Measurements from ENCODE around the gene SULT1A2.
A peak's percentile ranks its signal among the peaks of the same experiment; 100 is the strongest.
"Not testable (repeated sequence)": the region's sequence is repeated elsewhere in the genome, so short reads cannot be mapped to it uniquely, and the experiment has no call there.

The SULT1A2 gene

GRCh38 chr16:28567292-28567691 lies 29.6 kb downstream of the SULT1A2 start:
- Histone ChIP-seq H3K36me3 (ENCODE audit: control insufficient read depth, insufficient read depth, low read length) (no peaks in the 10 kb centered on the region), H3K4me1 (ENCODE audit: control insufficient read depth, insufficient read depth, low read length) (no peaks in the 10 kb centered on the region), H3K9ac (ENCODE audit: low read depth, low read length) (no peak overlapping the region), H3K27me3 (ENCODE audit: control insufficient read depth, insufficient read depth, low read length) (no peaks in the 10 kb centered on the region), H3K4me3 (ENCODE audit: low read depth, low read length) (no peak overlapping the region), H3K9me3 (ENCODE audit: control insufficient read depth, insufficient read depth, low read length) (peaks cover 9% of the 10 kb centered on the region), H3K27ac (ENCODE audit: low read depth, low read length) (no peak overlapping the region)

- H3K4me3 ChIP-seq (ENCODE audit: low read depth, low read length); H3K27me3 ChIP-seq (ENCODE audit: control insufficient read depth, insufficient read depth, low read length); H3K9me3 ChIP-seq (ENCODE audit: control insufficient read depth, insufficient read depth, low read length); H3K36me3 ChIP-seq (ENCODE audit: control insufficient read depth, insufficient read depth, low read length); H3K27ac ChIP-seq (ENCODE audit: low read depth, low read length); H3K4me1 ChIP-seq (ENCODE audit: control insufficient read depth, insufficient read depth, low read length); H3K9ac ChIP-seq (ENCODE audit: low read depth, low read length): not testable (repeated sequence)
Measured at GRCh38 chr16:28566233-28566925, 30.5 kb downstream of the SULT1A2 start.

DNA sequence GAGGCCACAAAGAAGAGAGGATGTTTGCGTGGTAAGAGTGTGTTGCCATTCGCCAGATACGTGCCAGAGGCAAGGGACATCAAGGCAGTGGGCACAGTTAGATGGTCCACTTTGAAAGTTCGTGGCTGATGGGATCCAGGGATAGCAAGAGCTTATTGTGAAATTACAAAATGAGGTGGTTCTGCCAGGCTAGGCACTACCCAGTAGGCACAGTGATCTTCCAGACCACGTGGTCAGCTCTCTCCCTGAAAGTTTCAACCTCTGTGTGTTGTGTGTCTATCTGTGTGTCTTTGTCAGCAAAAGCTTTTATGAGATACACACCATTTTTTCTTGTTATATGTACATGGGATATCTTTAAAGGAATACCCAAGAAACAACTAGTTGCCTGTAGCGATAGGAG lies 33.6 kb downstream of the SULT1A2 start:
- Histone ChIP-seq H3K4me1 (ENCODE audit: control insufficient read depth, insufficient read depth, low read length) (no peaks in the 10 kb centered on the region), H3K9ac (ENCODE audit: low read depth, low read length) (no peak overlapping the region), H3K36me3 (ENCODE audit: control insufficient read depth, insufficient read depth, low read length) (peaks cover 5% of the 10 kb centered on the region; the same call in 1 of the 2 replicates), H3K9me3 (ENCODE audit: control insufficient read depth, insufficient read depth, low read length) (peaks cover 9% of the 10 kb centered on the region), H3K27me3 (ENCODE audit: control insufficient read depth, insufficient read depth, low read length) (no peaks in the 10 kb centered on the region), H3K4me3 (ENCODE audit: low read depth, low read length) (no peak overlapping the region), H3K27ac (ENCODE audit: low read depth, low read length) (no peak overlapping the region)

- no peak overlapping the region for H3K9ac ChIP-seq (ENCODE audit: low read depth, low read length)
- no peak overlapping the region for H3K27ac ChIP-seq (ENCODE audit: low read depth, low read length)
- peaks cover 3% of the 10 kb centered on the region for H3K9me3 ChIP-seq (ENCODE audit: control insufficient read depth, insufficient read depth, low read length)
- H3K4me3 ChIP-seq (ENCODE audit: low read depth, low read length), result no peak overlapping the region
- no peaks in the 10 kb centered on the region for H3K27me3 ChIP-seq (ENCODE audit: control insufficient read depth, insufficient read depth, low read length)
- H3K4me1 ChIP-seq (ENCODE audit: control insufficient read depth, insufficient read depth, low read length), result no peaks in the 10 kb centered on the region
- H3K36me3 ChIP-seq (ENCODE audit: control insufficient read depth, insufficient read depth, low read length), result peaks cover 5% of the 10 kb centered on the region; the same call in 1 of the 2 replicates
Measured at GRCh38 chr16:28562199-28562598, 34.7 kb downstream of the SULT1A2 start.

- Histone ChIP-seq H3K27me3 (ENCODE audit: control insufficient read depth, insufficient read depth, low read length) (no peaks in the 10 kb centered on the region), H3K9me3 (ENCODE audit: control insufficient read depth, insufficient read depth, low read length) (no peaks in the 10 kb centered on the region), H3K36me3 (ENCODE audit: control insufficient read depth, insufficient read depth, low read length) (peaks cover 5% of the 10 kb centered on the region; the same call in 1 of the 2 replicates), H3K27ac (ENCODE audit: low read depth, low read length) (no peak overlapping the region), H3K4me3 (ENCODE audit: low read depth, low read length) (no peak overlapping the region), H3K9ac (ENCODE audit: low read depth, low read length) (no peak overlapping the region), H3K4me1 (ENCODE audit: control insufficient read depth, insufficient read depth, low read length) (no peaks in the 10 kb centered on the region)
Measured at GRCh38 chr16:28561557-28562187, 35.2 kb downstream of the SULT1A2 start.

GRCh38 chr16:28558456-28558855 lies 38.4 kb downstream of the SULT1A2 start:
- Histone ChIP-seq H3K4me3 (ENCODE audit: low read depth, low read length) (no peak overlapping the region), H3K9me3 (ENCODE audit: control insufficient read depth, insufficient read depth, low read length) (no peaks in the 10 kb centered on the region), H3K9ac (ENCODE audit: low read depth, low read length) (no peak overlapping the region), H3K27me3 (ENCODE audit: control insufficient read depth, insufficient read depth, low read length) (no peaks in the 10 kb centered on the region), H3K27ac (ENCODE audit: low read depth, low read length) (no peak overlapping the region), H3K36me3 (ENCODE audit: control insufficient read depth, insufficient read depth, low read length) (peaks cover 5% of the 10 kb centered on the region; the same call in 1 of the 2 replicates), H3K4me1 (ENCODE audit: control insufficient read depth, insufficient read depth, low read length) (no peaks in the 10 kb centered on the region)

DNA sequence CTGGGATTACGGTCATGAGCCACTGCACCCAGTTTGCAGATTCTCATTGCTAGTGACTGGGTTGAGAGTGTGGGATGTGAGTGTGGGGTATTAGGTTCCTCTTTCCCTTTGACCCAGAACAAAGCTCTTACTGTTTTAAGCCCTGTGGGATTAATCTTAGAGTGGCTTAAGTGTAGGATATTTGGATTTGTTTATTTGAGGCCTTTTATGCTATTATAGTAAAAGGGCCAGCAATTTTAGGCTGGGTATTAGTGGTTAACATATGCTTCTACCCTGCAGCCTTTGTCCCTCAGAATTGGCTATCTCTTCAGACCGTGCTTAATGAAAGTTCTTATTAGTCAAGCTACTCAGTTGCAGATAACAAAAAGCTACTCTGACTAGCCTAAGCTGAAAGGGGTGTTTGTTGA lies 39.9 kb downstream of the SULT1A2 start:
- Histone ChIP-seq H3K9me3 (ENCODE audit: control insufficient read depth, insufficient read depth, low read length) (no peaks in the 10 kb centered on the region), H3K27me3 (ENCODE audit: control insufficient read depth, insufficient read depth, low read length) (no peaks in the 10 kb centered on the region), H3K27ac (ENCODE audit: low read depth, low read length) (no peak overlapping the region), H3K9ac (ENCODE audit: low read depth, low read length) (no peak overlapping the region), H3K36me3 (ENCODE audit: control insufficient read depth, insufficient read depth, low read length) (peaks cover 5% of the 10 kb centered on the region; the same call in 1 of the 2 replicates), H3K4me3 (ENCODE audit: low read depth, low read length) (no peak overlapping the region), H3K4me1 (ENCODE audit: control insufficient read depth, insufficient read depth, low read length) (no peaks in the 10 kb centered on the region)

GRCh38 chr16:28555561-28555960 lies 41.3 kb downstream of the SULT1A2 start:
- Histone ChIP-seq H3K9ac (ENCODE audit: low read depth, low read length) (no peak overlapping the region), H3K9me3 (ENCODE audit: control insufficient read depth, insufficient read depth, low read length) (no peaks in the 10 kb centered on the region), H3K36me3 (ENCODE audit: control insufficient read depth, insufficient read depth, low read length) (peaks cover 5% of the 10 kb centered on the region; the same call in 1 of the 2 replicates), H3K27ac (ENCODE audit: low read depth, low read length) (no peak overlapping the region), H3K27me3 (ENCODE audit: control insufficient read depth, insufficient read depth, low read length) (no peaks in the 10 kb centered on the region), H3K4me1 (ENCODE audit: control insufficient read depth, insufficient read depth, low read length) (no peaks in the 10 kb centered on the region), H3K4me3 (ENCODE audit: low read depth, low read length) (no peak overlapping the region)

DNA sequence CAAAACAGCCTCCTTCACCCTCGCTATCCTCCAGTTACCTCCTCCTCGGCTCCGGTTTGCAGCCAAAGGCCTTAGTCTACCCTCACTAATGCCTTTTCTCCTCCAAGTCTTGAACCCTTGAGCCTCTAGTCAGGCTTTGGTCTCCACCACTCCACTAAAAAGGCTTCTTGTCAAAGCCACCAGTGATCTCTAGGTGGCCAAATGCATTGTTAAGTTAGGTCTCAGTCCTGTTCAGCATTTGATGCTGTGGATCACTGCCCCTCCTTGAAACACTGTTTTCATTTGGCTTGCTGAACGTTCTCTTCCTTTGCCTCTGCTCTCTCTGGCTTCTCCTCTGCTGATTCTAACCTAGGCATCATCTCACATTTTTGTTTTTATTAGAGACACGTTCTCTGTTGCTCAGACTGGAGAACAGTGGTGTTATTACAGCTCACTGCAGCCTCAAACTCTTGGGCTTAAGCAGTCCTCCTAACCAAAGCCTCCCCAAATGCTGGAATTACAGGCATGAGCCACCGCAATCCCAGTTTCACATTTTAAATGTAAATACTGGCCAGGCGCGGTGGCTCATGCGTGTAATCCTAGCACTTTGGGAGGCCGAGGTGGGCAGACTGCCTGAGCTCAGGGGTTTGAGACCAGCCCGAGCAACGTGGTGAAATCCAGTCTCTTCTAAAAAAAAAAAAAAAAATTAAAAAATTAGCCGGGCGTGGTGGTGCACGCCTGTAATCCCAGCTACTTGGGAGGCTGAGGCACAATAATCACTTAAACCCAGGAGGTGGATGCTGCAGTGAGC lies 42.0 kb downstream of the SULT1A2 start:
- no peak overlapping the region for H3K9ac ChIP-seq (ENCODE audit: low read depth, low read length)
- no peaks in the 10 kb centered on the region for H3K4me1 ChIP-seq (ENCODE audit: control insufficient read depth, insufficient read depth, low read length)
- no peak overlapping the region for H3K27ac ChIP-seq (ENCODE audit: low read depth, low read length)
- H3K4me3 ChIP-seq (ENCODE audit: low read depth, low read length), result peak overlapping the region; percentile 52
- no peaks in the 10 kb centered on the region for H3K27me3 ChIP-seq (ENCODE audit: control insufficient read depth, insufficient read depth, low read length)
- no peaks in the 10 kb centered on the region for H3K9me3 ChIP-seq (ENCODE audit: control insufficient read depth, insufficient read depth, low read length)
- peaks cover 5% of the 10 kb centered on the region; the same call in 1 of the 2 replicates for H3K36me3 ChIP-seq (ENCODE audit: control insufficient read depth, insufficient read depth, low read length)

- H3K9ac ChIP-seq (ENCODE audit: low read depth, low read length), result peak within 1 kb of the TSS; percentile 94
- H3K4me1 ChIP-seq (ENCODE audit: control insufficient read depth, insufficient read depth, low read length), result no peaks in the 10 kb centered on the region
- no peaks in the 10 kb centered on the region for H3K9me3 ChIP-seq (ENCODE audit: control insufficient read depth, insufficient read depth, low read length)
- H3K27ac ChIP-seq (ENCODE audit: low read depth, low read length), result peak within 1 kb of the TSS; percentile 99
- H3K4me3 ChIP-seq (ENCODE audit: low read depth, low read length), result peak within 1 kb of the TSS; percentile 87
- H3K36me3 ChIP-seq (ENCODE audit: control insufficient read depth, insufficient read depth, low read length), result peaks cover 5% of the 10 kb centered on the region; the same call in 1 of the 2 replicates
- H3K27me3 ChIP-seq (ENCODE audit: control insufficient read depth, insufficient read depth, low read length), result no peaks in the 10 kb centered on the region
Measured at GRCh38 chr16:28553776-28554633, 42.8 kb downstream of the SULT1A2 start, which contains the start of gene SGF29. Gene SGF29 (plus strand): TSS chr16:28553920. CDS start chr16:28581070, 27,150 bp downstream.

Data from HUES48 (cell line).